K562 (cell line): ENCODE measurements around the gene SEMA5A. TPM values are rescaled to one million over a fixed set of nuclear protein-coding genes. Genes with fewer than 3 reads are reported as not detected.
A peak's percentile ranks its signal among the peaks of the same experiment; 100 is the strongest.

Experiments used
- ATAC-seq: fragments of 200-7000 bp; cut with Tn5 transposase; 3 replicates; pipeline ENCODE4 v1.9.1; 2020; ENCODE audit warnings: moderate library complexity
- BruUV-seq: library from RNA; stranded (reverse); fragments of 400-500 nt; replicated peaks from 2 replicates; lab custom pipeline; 2021; lab: Mats Ljungman, UMichigan
- CTCF ChIA-PET: fragments of 300-600 bp; formaldehyde crosslinking; extraction: SDS; loops from one replicate; lab custom pipeline; 2021; ENCODE audit warnings: low intra/inter-chr PET ratio; lab: Yijun Ruan, JAX
- POLR2A ChIA-PET: fragments of 300-600, 350-650 bp; sonication (Branson Sonifier 250); formaldehyde crosslinking; extraction: SDS; loops from one replicate; lab custom pipeline; 2021; ENCODE audit warnings: antibody characterized with exemption, inconsistent platforms; lab: Yijun Ruan, JAX
- DNase-seq, 4 experiments: peaks; one replicate each; pipeline versions ENCODE4 v3.0.0 to v3.0.0-alpha.2; 2011 to 2018; ENCODE audit warnings: low spot score in 3 of 4, mixed read lengths in 3 of 4; ENCODE audit errors: extremely low read depth in 1 of 4
- FAIRE-seq: peaks from 2 replicates; lab custom pipeline; 2011; peaks lifted over from hg19 to GRCh38; lab: Jason Lieb, UNC
- H2AFZ ChIP-seq: 2 replicates; pipeline ENCODE4 v1.6.0; 2011; ENCODE audit warnings: low read depth, low read length, control low read depth, inconsistent platforms
- H3K27ac ChIP-seq: fragments of 200-600 bp; 3 replicates; pipeline ENCODE4 v1.8.0; 2011; ENCODE audit warnings: low read depth, mild to moderate bottlenecking, control low read depth, inconsistent platforms, low read length, moderate library complexity, mixed read lengths; ENCODE audit errors: extremely low read depth
- H3K27me3 ChIP-seq, 2 experiments: fragments of 300-600 bp in 1 of 2; 2 replicates in 1 of 2; 3 replicates in 1 of 2; pipeline versions ENCODE4 v1.6.0 to v1.8.0; 2011; ENCODE audit warnings: inconsistent platforms in 2 of 2, low read length in 2 of 2, mild to moderate bottlenecking in 1 of 2, mixed read lengths in 1 of 2, moderate library complexity in 1 of 2; ENCODE audit not compliant: control insufficient read depth in 2 of 2, insufficient read depth in 2 of 2
- H3K36me3 ChIP-seq: fragments of 300-600 bp; 3 replicates; pipeline ENCODE4 v1.8.0; 2011; ENCODE audit warnings: mild to moderate bottlenecking, low read length, inconsistent platforms; ENCODE audit not compliant: control insufficient read depth, insufficient read depth
- H3K4me1 ChIP-seq, 2 experiments: fragments of 200-600 bp in 1 of 2; replicated peaks in 1 of 2; 2 replicates in 1 of 2; 3 replicates in 1 of 2; pipeline versions ENCODE4 v1.5.1 to v1.8.0; 2011; ENCODE audit warnings: inconsistent platforms in 2 of 2, low read length in 2 of 2, mild to moderate bottlenecking in 1 of 2, mixed read lengths in 1 of 2, moderate library complexity in 1 of 2; ENCODE audit not compliant: control insufficient read depth in 2 of 2, insufficient read depth in 2 of 2
- H3K4me2 ChIP-seq: 2 replicates; pipeline ENCODE4 v1.6.1; 2011; ENCODE audit warnings: low read length, control low read depth, inconsistent platforms, mixed read lengths; ENCODE audit not compliant: insufficient read depth
- H3K4me3 ChIP-seq: fragments of 200-600 bp; sonication (generic), shearing (Covaris generic); 2 replicates; pipeline ENCODE4 v1.5.1; 2016; ENCODE audit warnings: control low read depth, inconsistent platforms
- H3K79me2 ChIP-seq: fragments of 200-600 bp; 3 replicates; pipeline ENCODE4 v1.8.0; 2011; ENCODE audit warnings: low read length, inconsistent platforms; ENCODE audit not compliant: control insufficient read depth, insufficient read depth
- H3K9ac ChIP-seq, 2 experiments: 2 replicates each; pipeline versions ENCODE4 v1.6.0 to v1.6.1; 2011; ENCODE audit warnings: low read depth in 2 of 2, low read length in 2 of 2, control low read depth in 1 of 2, inconsistent platforms in 1 of 2, mild to moderate bottlenecking in 1 of 2, mixed read lengths in 1 of 2; ENCODE audit not compliant: insufficient read depth in 1 of 2
- H3K9me1 ChIP-seq: one replicate; pipeline ENCODE4 v1.6.0; 2011; ENCODE audit warnings: inconsistent platforms, mild to moderate bottlenecking, low read length, moderate library complexity; ENCODE audit not compliant: control insufficient read depth, insufficient read depth
- H3K9me3 ChIP-seq: replicated peaks from 2 replicates; pipeline ENCODE4 v1.5.1; 2011; ENCODE audit warnings: low read depth, low read length, inconsistent platforms; ENCODE audit not compliant: control insufficient read depth, insufficient read depth
- H4K20me1 ChIP-seq: replicated peaks from 2 replicates; pipeline ENCODE4 v1.6.1; 2011; ENCODE audit warnings: low read length, inconsistent platforms, mixed read lengths; ENCODE audit not compliant: control insufficient read depth, insufficient read depth
- ATF1 ChIP-seq, 2 experiments: fragments of 450-650 bp in 1 of 2; IDR thresholded peaks; 2 replicates each; pipeline ENCODE4 v1.6.1; 2016; ENCODE audit warnings: missing compliant biosample characterization in 1 of 2, missing genetic modification characterization in 1 of 2
- ATF7 ChIP-seq: fragments of 450-650 bp; IDR thresholded peaks from 2 replicates; pipeline ENCODE4 v1.7.1; 2014; ENCODE audit warnings: mild to moderate bottlenecking, moderate library complexity
- JUNB ChIP-seq: fragments of 450-650 bp; formaldehyde crosslinking; conservative IDR thresholded peaks from 2 replicates; pipeline ENCODE4 v1.4.0; 2020; ENCODE audit warnings: mild to moderate bottlenecking
- JUND ChIP-seq, 2 experiments: IDR thresholded peaks; 2 replicates in 1 of 2; 3 replicates in 1 of 2; pipeline ENCODE4 v1.6.1; 2011; ENCODE audit warnings: borderline replicate concordance in 2 of 2, low read depth in 2 of 2, low read length in 2 of 2, improper control_type of control experiment in 1 of 2, missing biosample characterization in 1 of 2, missing genetic modification characterization in 1 of 2, missing genetic modification reagents in 1 of 2
- KDM4B ChIP-seq, 2 experiments: fragments of 450-650 bp in 1 of 2; sonication (generic) in 1 of 2; IDR thresholded peaks; 2 replicates each; pipeline ENCODE4 v1.6.1; 2016 to 2017; ENCODE audit warnings: borderline replicate concordance in 2 of 2, antibody characterized with exemption in 1 of 2, low read depth in 1 of 2, mild to moderate bottlenecking in 1 of 2
- NR2C2 ChIP-seq, 2 experiments: fragments of 200-800 bp in 1 of 2; sonication (Bioruptor generic) in 1 of 2; sonication (generic) in 1 of 2; formaldehyde crosslinking in 1 of 2; IDR thresholded peaks; 2 replicates each; pipeline versions ENCODE4 v1.6.1 to v1.8.0; 2016 to 2022; ENCODE audit warnings: mild to moderate bottlenecking in 1 of 2, missing compliant biosample characterization in 1 of 2, missing genetic modification characterization in 1 of 2, missing genetic modification reagents in 1 of 2
- PCBP1 ChIP-seq: fragments of 200-400 bp; formaldehyde crosslinking; IDR thresholded peaks from 2 replicates; pipeline ENCODE4 v1.6.1; 2018; ENCODE audit warnings: mild to moderate bottlenecking, low read depth, low read length; ENCODE audit not compliant: poor library complexity, severe bottlenecking
- TARDBP ChIP-seq: fragments of 450-650 bp; IDR thresholded peaks from 2 replicates; pipeline ENCODE4 v1.6.1; 2016
- ZNF146 ChIP-seq: IDR thresholded peaks from one replicate; pipeline ENCODE4 v1.6.1; 2018; ENCODE audit warnings: missing compliant biosample characterization; ENCODE audit not compliant: unreplicated experiment
- ZNF717 ChIP-seq: fragments of 250-450 bp; sonication (Bioruptor Pico); IDR thresholded peaks from 2 replicates; pipeline ENCODE4 v1.5.0; 2021
- WGBS: fragments of 100-300 bp; shearing (Covaris generic); methylation state at CpG from one replicate; pipeline ENCODE4 v1.1.6; 2016; ENCODE audit warnings: low coverage, mixed read lengths; ENCODE audit not compliant: insufficient coverage; ENCODE audit errors: missing lambda C conversion rate; 5-methylcytosine and 5-hydroxymethylcytosine counted together
- in situ Hi-C: fragments of 300-500 bp; cut with MboI; formaldehyde crosslinking; loops from 4 replicates; pipeline ENCODE4 v1.15.0; 2018; ENCODE audit warnings: inconsistent platforms, mixed read lengths
- intact Hi-C: fragments of 100-400 bp; cut with micrococcal nuclease; formaldehyde crosslinking; loops from 2 replicates; pipeline ENCODE4 v1.14.2; 2022
- polyA plus RNA-seq, 8 experiments: library from polyadenylated mRNA; depleted of rRNA in 4 of 8; stranded (reverse) in 5 of 8; unstranded in 3 of 8; fragments of >200 nt; fragmentation: Nextera tagmentation in 2 of 8; fragmentation: Illumina TruSeq in 1 of 8; extraction: Ambion mirVana in 2 of 8; extraction: Trizol in 1 of 8; gene quantifications; 2 replicates each; pipeline versions ENCODE4 v1.2.1 to v1.2.3, GENCODE V29; 2011 to 2014; ENCODE audit warnings: inconsistent platforms in 1 of 8, missing spikeins in 1 of 8
- total RNA-seq, 7 experiments: library from RNA; depleted of rRNA in 6 of 7; stranded (reverse); fragments of >200 nt in 6 of 7; fragmentation: Illumina TruSeq in 2 of 7; extraction: Trizol in 2 of 7; gene quantifications; 2 replicates each; pipeline versions ENCODE4 v1.2.1 to v1.2.3, GENCODE V29; 2011 to 2021; ENCODE audit warnings: low replicate concordance in 1 of 7
- TF ChIP-seq, protein P1 (sequence below), 2 experiments: fragments of 450-650 bp in 1 of 2; sonication (generic) in 1 of 2; formaldehyde crosslinking in 1 of 2; IDR thresholded peaks in 1 of 2; conservative IDR thresholded peaks in 1 of 2; 2 replicates each; pipeline versions ENCODE4 v1.6.1 to v1.8.1; 2016 to 2023; ENCODE audit warnings: mild to moderate bottlenecking in 2 of 2, moderate library complexity in 2 of 2, inconsistent platforms in 1 of 2, missing genetic modification reagents in 1 of 2
- TF ChIP-seq, protein P2 (sequence below): IDR thresholded peaks from 2 replicates; pipeline ENCODE4 v1.6.1; 2014; ENCODE audit warnings: antibody characterized with exemption

The SEMA5A gene
- total and polyA plus RNA-seq, 9 of the 15 experiments (the other 6 are each of a cell fraction or from before 2014, with no cell fraction given): 0.02 TPM; not detected in 8

DNA sequence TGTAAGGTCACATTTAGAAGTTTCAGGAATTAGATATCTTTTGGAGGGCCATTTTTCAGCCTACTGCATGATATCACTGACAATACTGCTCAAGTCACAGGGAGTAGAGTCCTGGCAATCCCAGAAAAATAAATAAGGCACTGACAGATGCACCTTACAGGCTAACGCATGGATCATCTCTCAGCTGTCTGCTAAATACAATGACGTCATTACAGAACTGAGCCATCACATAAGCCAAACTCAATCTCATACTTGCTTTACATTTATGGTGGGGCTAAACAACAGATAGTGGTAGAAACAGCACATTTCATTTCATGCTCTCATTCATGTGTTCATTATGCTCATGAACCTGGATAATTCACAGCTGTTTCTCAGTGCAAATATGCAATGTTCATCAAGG, 243.7 kb downstream of the SEMA5A start:
- H3K4me2 ChIP-seq: no peak overlapping the region
- 0% methylated on average over 2 of the region's 2 CpGs for WGBS
- in situ Hi-C loops: no loop called here
- no peak overlapping the region for H2AFZ ChIP-seq
- no peaks in the 10 kb centered on the region for H3K4me1 ChIP-seq
- ATAC-seq (no peak), DNase-seq (no peak), FAIRE-seq (no peak)
- no peak overlapping the region for H3K9ac ChIP-seq
- H3K36me3 ChIP-seq: no peaks in the 10 kb centered on the region
- peaks cover 2% of the 10 kb centered on the region; the same call in 1 of the 2 replicates for H3K9me3 ChIP-seq
- H3K9me1 ChIP-seq: no peaks in the 10 kb centered on the region
- no peak overlapping the region for H3K4me3 ChIP-seq
- CTCF ChIA-PET: no interaction called here
- BruUV-seq: no TSS peak
- H3K79me2 ChIP-seq: no peaks in the 10 kb centered on the region
- intact Hi-C loops: no loop called here
- POLR2A ChIA-PET: no interaction called here
- no peak overlapping the region for H3K27ac ChIP-seq
- no peaks in the 10 kb centered on the region for H3K27me3 ChIP-seq
- TF ChIP-seq PCBP1 (no peak), KDM4B (IDR thresholded peaks at IDR 0.05; ENCODE audit: borderline replicate concordance in 2 of 2, low read depth in 1 of 2) (no peak), ZNF146 (CRISPR knock-in tag) (no peak), JUND (IDR thresholded peaks at IDR 0.05; ENCODE audit: borderline replicate concordance, low read depth, low read length) (peak; percentile 44; the same call in 1 of the 2 replicates), JUND (tag; IDR thresholded peaks at IDR 0.05; ENCODE audit: borderline replicate concordance, low read depth, low read length) (peak; percentile 75; the same call in 1 of the 3 replicates), ATF1 (CRISPR knock-in tag; IDR thresholded peaks at IDR 0.05) (no peak), ATF1 (tag; IDR thresholded peaks at IDR 0.05) (peak; percentile 47; the same call in 1 of the 2 replicates), JUNB (CRISPR knock-in tag) (peak; percentile 58; the same call in 1 of the 2 replicates), NR2C2 (CRISPR knock-in tag; IDR thresholded peaks at IDR 0.05) (no peak), NR2C2 (tag; IDR thresholded peaks at IDR 0.05) (no peak), TARDBP (no peak), ATF7 (peak; percentile 82; the same call in 1 of the 2 replicates), ZNF717 (CRISPR knock-in tag) (no peak)
- TF ChIP-seq, protein P1, sequence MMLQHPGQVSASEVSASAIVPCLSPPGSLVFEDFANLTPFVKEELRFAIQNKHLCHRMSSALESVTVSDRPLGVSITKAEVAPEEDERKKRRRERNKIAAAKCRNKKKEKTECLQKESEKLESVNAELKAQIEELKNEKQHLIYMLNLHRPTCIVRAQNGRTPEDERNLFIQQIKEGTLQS (IDR thresholded peaks at IDR 0.05): peak; percentile 85
- TF ChIP-seq, protein P1 (CRISPR knock-in tag; conservative IDR thresholded peaks at IDR 0.05): no peak
- TF ChIP-seq, protein P2, sequence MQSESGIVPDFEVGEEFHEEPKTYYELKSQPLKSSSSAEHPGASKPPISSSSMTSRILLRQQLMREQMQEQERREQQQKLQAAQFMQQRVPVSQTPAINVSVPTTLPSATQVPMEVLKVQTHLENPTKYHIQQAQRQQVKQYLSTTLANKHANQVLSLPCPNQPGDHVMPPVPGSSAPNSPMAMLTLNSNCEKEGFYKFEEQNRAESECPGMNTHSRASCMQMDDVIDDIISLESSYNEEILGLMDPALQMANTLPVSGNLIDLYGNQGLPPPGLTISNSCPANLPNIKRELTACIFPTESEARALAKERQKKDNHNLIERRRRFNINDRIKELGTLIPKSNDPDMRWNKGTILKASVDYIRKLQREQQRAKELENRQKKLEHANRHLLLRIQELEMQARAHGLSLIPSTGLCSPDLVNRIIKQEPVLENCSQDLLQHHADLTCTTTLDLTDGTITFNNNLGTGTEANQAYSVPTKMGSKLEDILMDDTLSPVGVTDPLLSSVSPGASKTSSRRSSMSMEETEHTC: no peak
- H4K20me1 ChIP-seq: no peaks in the 10 kb centered on the region
